GM20000 (cell line): ENCODE measurements around the gene PROK1.

Source experiments
- DNase-seq: peaks from one replicate; pipeline ENCODE4 v3.0.0; 2012; ENCODE audit warnings: low spot score
- CTCF ChIP-seq: IDR thresholded peaks from 2 replicates; pipeline ENCODE4 v1.5.1; 2012; ENCODE audit warnings: mild to moderate bottlenecking, control low read depth; ENCODE audit errors: extremely low read depth, missing control alignments

Gene PROK1

GRCh38 chr1:110483308-110483685 lies 32.3 kb downstream of the PROK1 start:
- no peak for TF ChIP-seq CTCF
- no peak for DNase-seq

- no peak for TF ChIP-seq CTCF
- no peak for DNase-seq
Observed at GRCh38 chr1:110484801-110485200, 33.9 kb downstream of the PROK1 start.

- TF ChIP-seq CTCF: no peak
- no peak for DNase-seq
Observed at GRCh38 chr1:110485725-110486124, 34.8 kb downstream of the PROK1 start.

- no peak for TF ChIP-seq CTCF
- DNase-seq: no peak
Observed at GRCh38 chr1:110487726-110488125, 36.8 kb downstream of the PROK1 start.

- DNase-seq: no peak
- TF ChIP-seq CTCF: no peak
Observed at GRCh38 chr1:110488161-110488560, 37.2 kb downstream of the PROK1 start.

GRCh38 chr1:110488867-110489266 lies 37.9 kb downstream of the PROK1 start:
- TF ChIP-seq CTCF: no peak
- no peak for DNase-seq

GRCh38 chr1:110489406-110489805 lies 38.5 kb downstream of the PROK1 start:
- TF ChIP-seq CTCF: no peak
- no peak for DNase-seq
